B cell (primary cell): Measurements from ENCODE around the gene FOXN3. TPM values are rescaled to one million over a fixed set of nuclear protein-coding genes. Genes with fewer than 3 reads are reported as not detected.

Source experiments
- ATAC-seq: fragments of 200-7000 bp; cut with Tn5 transposase; one replicate; pipeline ENCODE4 v1.10.0; 2021; ENCODE audit warnings: low read depth, mild to moderate bottlenecking, moderate number of reproducible peaks, moderate library complexity
- CTCF ChIA-PET: fragments of 350-600 bp; sonication (Branson Sonifier 250); formaldehyde crosslinking; loops from one replicate; lab custom pipeline; 2021; ENCODE audit warnings: antibody characterized with exemption, inconsistent platforms; lab: Charles Lee
- POLR2A ChIA-PET: fragments of 350-600 bp; sonication (Branson Sonifier 250); formaldehyde crosslinking; loops from one replicate; lab custom pipeline; 2021; ENCODE audit warnings: antibody characterized with exemption; lab: Charles Lee
- DNase-seq: peaks from one replicate; pipeline ENCODE4 v3.0.0; 2013
- H2AFZ ChIP-seq: 2 replicates; pipeline ENCODE4 v1.6.1; 2012; ENCODE audit warnings: mild to moderate bottlenecking, low read depth, low read length; ENCODE audit not compliant: insufficient read depth, poor library complexity, severe bottlenecking
- H3K27ac ChIP-seq, 2 donors: 1 replicate in 1 of 2; 2 replicates in 1 of 2; pipeline ENCODE4 v1.5.1; 2012 to 2013; ENCODE audit warnings: low read length in 2 of 2, mild to moderate bottlenecking in 2 of 2, moderate library complexity in 1 of 2
- H3K27me3 ChIP-seq, 4 experiments: fragments of 200-600 bp in 1 of 4; sonication (generic) in 1 of 4; replicated peaks in 1 of 4; 1 replicate in 2 of 4; 2 replicates in 2 of 4; pipeline versions ENCODE4 v1.6.1 to v1.7.0; 2013 to 2016; ENCODE audit warnings: low read length in 3 of 4, mild to moderate bottlenecking in 2 of 4, mixed read lengths in 1 of 4, moderate library complexity in 1 of 4; ENCODE audit not compliant: insufficient read depth in 4 of 4, control insufficient read depth in 3 of 4; ENCODE audit errors: control extremely low read depth in 1 of 4
- H3K36me3 ChIP-seq, 2 experiments: replicated peaks in 1 of 2; 1 replicate in 1 of 2; 2 replicates in 1 of 2; pipeline versions ENCODE4 v1.6.1 to v1.7.1; 2013; ENCODE audit warnings: low read length in 1 of 2; ENCODE audit not compliant: insufficient read depth in 2 of 2, control insufficient read depth in 1 of 2; ENCODE audit errors: control extremely low read depth in 1 of 2, extremely low read depth in 1 of 2
- H3K4me1 ChIP-seq, 2 donors: fragments of 200-600 bp in 1 of 2; sonication (generic) in 1 of 2; 1 replicate in 1 of 2; 2 replicates in 1 of 2; pipeline versions ENCODE4 v1.5.1 to v1.6.1; 2013 to 2017; ENCODE audit warnings: low read length in 2 of 2; ENCODE audit not compliant: control insufficient read depth in 2 of 2, insufficient read depth in 2 of 2
- H3K4me2 ChIP-seq: replicated peaks from 2 replicates; pipeline ENCODE3; 2012; ENCODE audit warnings: mild to moderate bottlenecking, low read depth, low read length; ENCODE audit not compliant: poor library complexity, severe bottlenecking
- H3K4me3 ChIP-seq, 5 experiments: fragments of 200-600 bp in 1 of 5; sonication (generic) in 1 of 5; 1 replicate in 3 of 5; 2 replicates in 2 of 5; pipeline versions ENCODE4 v1.5.1 to v1.7.0; 2011 to 2016; ENCODE audit warnings: low read length in 4 of 5, mild to moderate bottlenecking in 4 of 5, low read depth in 2 of 5, control low read depth in 1 of 5, moderate library complexity in 1 of 5; ENCODE audit not compliant: insufficient read depth in 1 of 5; ENCODE audit errors: control extremely low read depth in 1 of 5, extremely low read depth in 1 of 5
- H3K79me2 ChIP-seq: fragments of 200-600 bp; sonication (generic); one replicate; pipeline ENCODE4 v1.6.0; 2016; ENCODE audit warnings: low read length; ENCODE audit not compliant: control insufficient read depth, insufficient read depth
- H3K9ac ChIP-seq: fragments of 200-600 bp; sonication (generic); 2 replicates; pipeline ENCODE4 v1.6.1; 2017; ENCODE audit warnings: mild to moderate bottlenecking, low read length, moderate library complexity
- H3K9me3 ChIP-seq, 3 donors: one replicate each; pipeline versions ENCODE4 v1.6.1 to v1.7.1; 2013; ENCODE audit warnings: low read length in 2 of 3; ENCODE audit not compliant: control insufficient read depth in 2 of 3, insufficient read depth in 1 of 3; ENCODE audit errors: control extremely low read depth in 1 of 3
- H4K20me1 ChIP-seq: 2 replicates; pipeline ENCODE4 v1.6.0; 2012; ENCODE audit warnings: mild to moderate bottlenecking, low read length; ENCODE audit not compliant: insufficient read depth, control insufficient read depth, poor library complexity, severe bottlenecking
- H3K27ac Mint-ChIP-seq: one replicate; pipeline ENCODE4 v1.8.0; 2021; ENCODE audit warnings: mixed read lengths
- H3K27me3 Mint-ChIP-seq: one replicate; pipeline ENCODE4 v1.8.0; 2021; ENCODE audit warnings: mixed read lengths
- H3K4me1 Mint-ChIP-seq: one replicate; pipeline ENCODE4 v1.8.0; 2021; ENCODE audit warnings: mixed read lengths
- H3K4me3 Mint-ChIP-seq: one replicate; pipeline ENCODE4 v1.8.0; 2021; ENCODE audit warnings: mixed read lengths
- H3K9me3 Mint-ChIP-seq: one replicate; pipeline ENCODE4 v1.8.0; 2022; ENCODE audit warnings: mixed read lengths; ENCODE audit not compliant: insufficient read depth
- EZH2 ChIP-seq: IDR thresholded peaks from 2 replicates; pipeline ENCODE4 v1.6.1; 2012; ENCODE audit warnings: borderline replicate concordance, low read depth, mild to moderate bottlenecking, moderate library complexity, low read length; ENCODE audit not compliant: insufficient read depth, poor library complexity, severe bottlenecking
- WGBS: methylation state at CpG from one replicate; pipeline ENCODE4 v1.1.5; 2013; ENCODE audit warnings: missing lambda C conversion rate; ENCODE audit not compliant: insufficient coverage; 5-methylcytosine and 5-hydroxymethylcytosine counted together
- intact Hi-C: fragments of 100-400 bp; cut with micrococcal nuclease; formaldehyde crosslinking; loops from one replicate; pipeline ENCODE4 v1.10.0; 2022
- polyA plus RNA-seq: library from polyadenylated mRNA; depleted of rRNA; stranded (reverse); fragments of >200 nt; gene quantifications from 2 replicates; pipeline ENCODE4 v1.2.3, GENCODE V29; 2012
- total RNA-seq, 2 donors: library from RNA; stranded (reverse); fragments of 120-200 nt in 1 of 2; gene quantifications; 1 replicate in 1 of 2; 2 replicates in 1 of 2; pipeline versions ENCODE4 v1.2.3 to v1.2.4, GENCODE V29; 2013 to 2022
- TF ChIP-seq, protein P1 (sequence below): fragments of 200-600 bp; IDR thresholded peaks from one replicate; pipeline ENCODE4 v1.8.0; 2022; ENCODE audit warnings: antibody characterized with exemption, mild to moderate bottlenecking

Gene FOXN3
- total and polyA plus RNA-seq, 2 donors (not counting 1 experiment from before 2014, with no cell fraction given), result 80.6 to 98.2 TPM

DNA sequence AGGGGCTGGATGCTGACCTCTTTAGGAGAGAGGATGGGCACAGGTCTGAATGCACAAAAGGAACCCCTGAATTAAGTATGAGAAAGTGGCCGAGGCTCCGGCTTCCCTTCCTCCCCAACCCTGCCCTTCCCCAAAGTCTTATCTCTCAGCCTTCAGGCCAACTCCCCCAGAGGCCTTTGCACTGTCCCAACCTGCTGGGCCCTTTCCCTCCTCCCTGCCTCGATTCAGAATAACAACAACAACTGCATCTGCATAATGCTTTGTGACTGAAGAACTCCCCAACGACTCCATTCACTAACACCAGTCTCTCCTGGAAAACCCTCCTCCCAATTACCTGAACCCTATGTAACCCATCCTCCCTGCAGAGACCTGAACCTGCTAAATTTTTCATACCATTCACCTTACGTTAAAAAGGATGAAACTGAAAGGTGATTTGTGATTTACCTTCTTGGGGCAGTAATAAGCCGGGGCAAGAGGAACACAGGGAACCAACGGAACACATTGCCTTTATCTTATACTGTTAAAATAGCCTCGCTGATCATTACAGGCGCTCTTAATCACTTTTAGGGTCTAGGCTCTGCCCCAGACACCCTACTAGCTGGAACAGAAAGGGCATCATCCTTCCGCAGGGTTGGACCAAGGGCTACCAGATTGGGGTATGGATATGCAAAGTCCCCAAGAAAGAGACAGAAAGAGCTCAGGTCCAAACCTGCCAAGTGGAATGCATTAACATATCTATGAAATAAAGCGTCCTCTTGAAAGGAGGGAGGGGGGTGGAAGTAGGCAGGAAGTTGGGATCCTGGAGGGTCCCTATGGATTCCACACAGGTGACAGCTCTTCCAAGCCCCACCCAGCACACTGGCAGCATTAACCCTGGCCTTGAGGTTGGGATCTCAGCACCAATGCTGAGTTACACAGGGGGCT lies 24.2 kb upstream of the FOXN3 start:
- no peaks in the 10 kb centered on the region for H3K27me3 ChIP-seq
- no peak overlapping the region for H3K9ac ChIP-seq
- peaks cover 38 to 45% of the 10 kb centered on the region in 2 donors for H3K4me1 ChIP-seq
- Mint-ChIP-seq H3K27me3 (no peaks in the 10 kb centered on the region), H3K4me3 (no peak overlapping the region), H3K9me3 (no peaks in the 10 kb centered on the region), H3K4me1 (peaks cover 54% of the 10 kb centered on the region), H3K27ac (no peak overlapping the region)
- ChIA-PET POLR2A (interaction anchor here (0.6 kb wide), 1 partner anchor 130 kb away, joined by 5 read pairs; no protein-coding TSS in a partner anchor), CTCF (no interaction called here)
- DNase-seq (no peak), ATAC-seq (no peak)
- intact Hi-C loops, result no loop called here
- no peak overlapping the region for H3K4me3 ChIP-seq
- H3K36me3 ChIP-seq, result no peaks in the 10 kb centered on the region
- TF ChIP-seq EZH2, result no peak
- TF ChIP-seq, protein P1, sequence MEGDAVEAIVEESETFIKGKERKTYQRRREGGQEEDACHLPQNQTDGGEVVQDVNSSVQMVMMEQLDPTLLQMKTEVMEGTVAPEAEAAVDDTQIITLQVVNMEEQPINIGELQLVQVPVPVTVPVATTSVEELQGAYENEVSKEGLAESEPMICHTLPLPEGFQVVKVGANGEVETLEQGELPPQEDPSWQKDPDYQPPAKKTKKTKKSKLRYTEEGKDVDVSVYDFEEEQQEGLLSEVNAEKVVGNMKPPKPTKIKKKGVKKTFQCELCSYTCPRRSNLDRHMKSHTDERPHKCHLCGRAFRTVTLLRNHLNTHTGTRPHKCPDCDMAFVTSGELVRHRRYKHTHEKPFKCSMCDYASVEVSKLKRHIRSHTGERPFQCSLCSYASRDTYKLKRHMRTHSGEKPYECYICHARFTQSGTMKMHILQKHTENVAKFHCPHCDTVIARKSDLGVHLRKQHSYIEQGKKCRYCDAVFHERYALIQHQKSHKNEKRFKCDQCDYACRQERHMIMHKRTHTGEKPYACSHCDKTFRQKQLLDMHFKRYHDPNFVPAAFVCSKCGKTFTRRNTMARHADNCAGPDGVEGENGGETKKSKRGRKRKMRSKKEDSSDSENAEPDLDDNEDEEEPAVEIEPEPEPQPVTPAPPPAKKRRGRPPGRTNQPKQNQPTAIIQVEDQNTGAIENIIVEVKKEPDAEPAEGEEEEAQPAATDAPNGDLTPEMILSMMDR, result no peak
- WGBS, result 91% methylated on average over 6 of the region's 11 CpGs
- H2AFZ ChIP-seq, result no peak overlapping the region
- H4K20me1 ChIP-seq, result no peaks in the 10 kb centered on the region
- no peaks in the 10 kb centered on the region for H3K9me3 ChIP-seq
- no peak overlapping the region for H3K4me2 ChIP-seq
- H3K27ac ChIP-seq, result no peak overlapping the region
- H3K79me2 ChIP-seq, result peaks cover 42% of the 10 kb centered on the region
